HepG2 (cell line): ENCODE data around the gene DOCK1. TPM values are rescaled to one million over a fixed set of nuclear protein-coding genes. Genes with fewer than 3 reads are reported as not detected.

Experiments
- ATAC-seq: fragments of 200-7000 bp; cut with Tn5 transposase; 3 replicates; pipeline ENCODE4 v1.9.1; 2020; ENCODE audit warnings: mild to moderate bottlenecking, moderate library complexity
- BruUV-seq: library from RNA; stranded (reverse); fragments of 400-500 nt; replicated peaks from 2 replicates; lab custom pipeline; 2021; lab: Mats Ljungman, UMichigan
- CTCF ChIA-PET: fragments of 300-600 bp; formaldehyde crosslinking; extraction: SDS; loops from one replicate; lab custom pipeline; 2021; ENCODE audit warnings: low total read pairs, inconsistent platforms, low intra/inter-chr PET ratio; lab: Yijun Ruan, JAX
- POLR2A ChIA-PET: fragments of 350-600 bp; sonication (Branson Sonifier 250); formaldehyde crosslinking; loops from one replicate; lab custom pipeline; 2020; ENCODE audit warnings: antibody characterized with exemption, inconsistent platforms; lab: Yijun Ruan, JAX
- DNase-seq: peaks from one replicate; pipeline ENCODE4 v3.0.0-alpha.2; 2015; ENCODE audit warnings: low spot score
- FAIRE-seq: peaks from 3 replicates; lab custom pipeline; 2011; peaks lifted over from hg19 to GRCh38; lab: Jason Lieb, UNC
- H2AFZ ChIP-seq: one replicate; pipeline ENCODE4 v1.6.1; 2011; ENCODE audit warnings: low read length, inconsistent platforms
- H3K27ac ChIP-seq: fragments of 300-600 bp; 3 replicates; pipeline ENCODE4 v1.8.0; 2011; ENCODE audit warnings: mixed run types, mild to moderate bottlenecking, mixed read lengths, low read length, inconsistent platforms; ENCODE audit not compliant: insufficient read depth; ENCODE audit errors: extremely low read length
- H3K27me3 ChIP-seq, 2 experiments: fragments of 200-600 bp in 1 of 2; 2 replicates in 1 of 2; 3 replicates in 1 of 2; pipeline versions ENCODE4 v1.6.0 to v1.8.0; 2011; ENCODE audit warnings: low read length in 2 of 2, mild to moderate bottlenecking in 2 of 2, moderate library complexity in 2 of 2, inconsistent platforms in 1 of 2; ENCODE audit not compliant: insufficient read depth in 2 of 2, control insufficient read depth in 1 of 2
- H3K36me3 ChIP-seq, 2 experiments: fragments of 200-600 bp in 1 of 2; replicated peaks in 1 of 2; 2 replicates in 1 of 2; 3 replicates in 1 of 2; pipeline versions ENCODE4 v1.5.1 to v1.8.0; 2011; ENCODE audit warnings: low read length in 2 of 2, inconsistent platforms in 1 of 2; ENCODE audit not compliant: insufficient read depth in 2 of 2, control insufficient read depth in 1 of 2
- H3K4me1 ChIP-seq: 2 replicates; pipeline ENCODE4 v1.5.1; 2012; ENCODE audit warnings: low read length, inconsistent platforms; ENCODE audit not compliant: insufficient read depth
- H3K4me2 ChIP-seq: 2 replicates; pipeline ENCODE4 v1.6.0; 2011; ENCODE audit warnings: low read depth, low read length, inconsistent platforms
- H3K4me3 ChIP-seq, 3 experiments: fragments of 200-600 bp in 1 of 3; sonication (generic), shearing (Covaris generic) in 1 of 3; replicated peaks in 1 of 3; 2 replicates each; pipeline ENCODE4 v1.5.1; 2011 to 2016; ENCODE audit warnings: low read length in 3 of 3, inconsistent platforms in 2 of 3, low read depth in 2 of 3, mild to moderate bottlenecking in 2 of 3, control low read depth in 1 of 3, mixed read lengths in 1 of 3; ENCODE audit not compliant: insufficient read depth in 1 of 3
- H3K79me2 ChIP-seq: one replicate; pipeline ENCODE4 v1.6.1; 2011; ENCODE audit warnings: low read length, inconsistent platforms; ENCODE audit not compliant: insufficient read depth
- H3K9ac ChIP-seq: 2 replicates; pipeline ENCODE4 v1.6.0; 2011; ENCODE audit warnings: mild to moderate bottlenecking, low read depth, low read length, inconsistent platforms; ENCODE audit not compliant: insufficient read depth
- H3K9me3 ChIP-seq: 2 replicates; pipeline ENCODE4 v1.5.1; 2012; ENCODE audit warnings: mild to moderate bottlenecking, low read length
- H4K20me1 ChIP-seq: 2 replicates; pipeline ENCODE4 v1.6.0; 2011; ENCODE audit warnings: inconsistent platforms, mild to moderate bottlenecking, low read length, moderate library complexity; ENCODE audit not compliant: insufficient read depth
- CEBPB ChIP-seq: IDR thresholded peaks from 2 replicates; pipeline ENCODE4 v1.6.1; 2011; ENCODE audit warnings: low read depth, low read length, improper control_type of control experiment, borderline replicate concordance
- FOXP1 ChIP-seq, 2 experiments: fragments of 450-650 bp in 1 of 2; IDR thresholded peaks; 2 replicates each; pipeline ENCODE4 v1.6.1; 2017 to 2018; ENCODE audit warnings: antibody characterized with exemption in 1 of 2
- HIVEP1 ChIP-seq: sonication (generic); formaldehyde crosslinking; IDR thresholded peaks from 2 replicates; pipeline ENCODE4 v1.4.0; 2020; ENCODE audit warnings: mild to moderate bottlenecking, missing genetic modification reagents
- LCORL ChIP-seq, 2 experiments: fragments of 450-650 bp in 1 of 2; sonication (generic) in 1 of 2; formaldehyde crosslinking in 1 of 2; IDR thresholded peaks; 2 replicates each; pipeline versions ENCODE4 v1.5.0 to v1.6.1; 2017 to 2020; ENCODE audit warnings: antibody characterized with exemption in 1 of 2, missing genetic modification reagents in 1 of 2
- MIXL1 ChIP-seq: IDR thresholded peaks from 2 replicates; pipeline ENCODE4 v1.6.1; 2016
- PAWR ChIP-seq: sonication (generic); formaldehyde crosslinking; IDR thresholded peaks from 2 replicates; pipeline ENCODE4 v1.4.0; 2020; ENCODE audit warnings: missing genetic modification reagents, mild to moderate bottlenecking, borderline replicate concordance
- PITX1 ChIP-seq: sonication (generic); formaldehyde crosslinking; IDR thresholded peaks from 2 replicates; pipeline ENCODE4 v1.5.1; 2020; ENCODE audit warnings: mild to moderate bottlenecking, missing genetic modification reagents
- POLR2A ChIP-seq, 2 experiments: IDR thresholded peaks; 2 replicates each; pipeline ENCODE4 v1.6.1; 2011; ENCODE audit warnings: low read depth in 2 of 2, low read length in 2 of 2, mild to moderate bottlenecking in 1 of 2, moderate library complexity in 1 of 2; ENCODE audit not compliant: insufficient read depth in 1 of 2
- SOX13 ChIP-seq, 3 experiments: fragments of 450-650 bp in 1 of 3; sonication (generic) in 1 of 3; formaldehyde crosslinking in 1 of 3; IDR thresholded peaks in 2 of 3; conservative IDR thresholded peaks in 1 of 3; 2 replicates each; pipeline versions ENCODE4 v1.5.0 to v1.6.1; 2016 to 2020; ENCODE audit warnings: antibody characterized with exemption in 1 of 3, mild to moderate bottlenecking in 1 of 3, missing compliant biosample characterization in 1 of 3, missing genetic modification reagents in 1 of 3, moderate library complexity in 1 of 3
- SP5 ChIP-seq: IDR thresholded peaks from 2 replicates; pipeline ENCODE4 v1.6.1; 2016; ENCODE audit warnings: low read depth, borderline replicate concordance
- XRCC5 ChIP-seq: fragments of 200-400 bp; formaldehyde crosslinking; optimal IDR thresholded peaks from 2 replicates; pipeline ENCODE3; 2017; ENCODE audit warnings: mild to moderate bottlenecking, low read length
- ZNF234 ChIP-seq: sonication (generic); formaldehyde crosslinking; conservative IDR thresholded peaks from 2 replicates; pipeline ENCODE4 v1.5.1; 2020; ENCODE audit warnings: mild to moderate bottlenecking, missing genetic modification reagents
- ZNF292 ChIP-seq: sonication (generic); formaldehyde crosslinking; IDR thresholded peaks from 2 replicates; pipeline ENCODE4 v1.8.1; 2022; ENCODE audit warnings: mild to moderate bottlenecking, low read depth, missing genetic modification reagents, borderline replicate concordance
- ZNF550 ChIP-seq: sonication (generic); formaldehyde crosslinking; IDR thresholded peaks from 2 replicates; pipeline ENCODE4 v1.4.0; 2020; ENCODE audit warnings: mild to moderate bottlenecking, missing genetic modification reagents, borderline replicate concordance
- WGBS: methylation state at CpG from one replicate; pipeline ENCODE4 v1.1.6; 2017; ENCODE audit warnings: low lambda C conversion rate; 5-methylcytosine and 5-hydroxymethylcytosine counted together
- in situ Hi-C: cut with HindIII; loops from 2 replicates; pipeline ENCODE4 v1.10.0; 2017; ENCODE audit warnings: low pct_unique_long_range_greater_than_20kb; ENCODE audit not compliant: extremely low pct_ligation_motif_present
- intact Hi-C: fragments of 100-400 bp; cut with micrococcal nuclease; formaldehyde crosslinking; loops from one replicate; pipeline ENCODE4 v1.10.0; 2022; ENCODE audit not compliant: unreplicated experiment
- polyA plus RNA-seq, 8 experiments: library from polyadenylated mRNA; depleted of rRNA in 3 of 8; stranded (reverse) in 7 of 8; unstranded in 1 of 8; fragments of >200 nt; fragmentation: Illumina TruSeq in 4 of 8; extraction: Trizol in 4 of 8; gene quantifications; 2 replicates each; pipeline versions ENCODE4 v1.2.1 to v1.2.3, GENCODE V29; 2011 to 2016; ENCODE audit warnings: low read depth in 4 of 8, missing spikeins in 1 of 8, mixed read lengths in 1 of 8; ENCODE audit not compliant: insufficient read depth in 1 of 8
- total RNA-seq, 5 experiments: library from RNA; depleted of rRNA; stranded (reverse); fragments of >200 nt; fragmentation: Illumina TruSeq; extraction: Trizol; gene quantifications; 2 replicates each; pipeline ENCODE4 v1.2.3, GENCODE V29; 2016; ENCODE audit warnings: low read depth in 1 of 5
- TF ChIP-seq, protein P1 (sequence below): sonication (generic); formaldehyde crosslinking; IDR thresholded peaks from 2 replicates; pipeline ENCODE4 v1.5.1; 2020; ENCODE audit warnings: mild to moderate bottlenecking, missing genetic modification reagents, borderline replicate concordance
- TF ChIP-seq, protein P2 (sequence below): IDR thresholded peaks from 2 replicates; pipeline ENCODE4 v1.6.1; 2016; ENCODE audit warnings: missing genetic modification reagents, missing compliant biosample characterization
- TF ChIP-seq, protein P3 (sequence below): IDR thresholded peaks from 2 replicates; pipeline ENCODE4 v1.6.1; 2016; ENCODE audit warnings: mild to moderate bottlenecking

Gene DOCK1
- total and polyA plus RNA-seq, 2 of the 13 experiments (the other 11 are each of a cell fraction or from before 2014, with no cell fraction given), result 8.3 to 25.5 TPM

GRCh38 chr10:127279334-127279774, 374.1 kb downstream of the DOCK1 start:
- Histone ChIP-seq H3K9me3 (no peaks in the 10 kb centered on the region), H2AFZ (no peak overlapping the region), H3K79me2 (no peaks in the 10 kb centered on the region), H3K27ac (peak overlapping the region; percentile 69), H3K36me3 (0 out of 5 replicates have a peak, but pooled peaks cover 0 to 1% of the 10 kb centered on the region in 2 experiments), H3K9ac (peak overlapping the region; percentile 53), H3K27me3 (no peaks in the 10 kb centered on the region), H4K20me1 (no peaks in the 10 kb centered on the region), H3K4me1 (peaks cover 47% of the 10 kb centered on the region), H3K4me3 (0 out of 6 replicates have a peak overlapping the region, but pooled peaks of 1 of the 3 experiments have one; percentile 26), H3K4me2 (peak overlapping the region; percentile 55)
- intact Hi-C loops (loop anchor here (1.0 kb wide), 1 partner anchor 21 kb away; no protein-coding TSS in a partner anchor), in situ Hi-C loops (no loop called here)
- ATAC-seq (peak; percentile 97), DNase-seq (peak; percentile 98), FAIRE-seq (peak; percentile 92)
- BruUV-seq, result no TSS peak
- POLR2A ChIA-PET, result interaction anchor here (0.7 to 3.1 kb wide), 3 partner anchors 17 to 36 kb away, joined by 3 to 68 read pairs (median 8); no protein-coding TSS in a partner anchor
- CTCF ChIA-PET, result no interaction called here
- WGBS, result 0% methylated on average over 5 of the region's 5 CpGs
- TF ChIP-seq ZNF234 (CRISPR knock-in tag) (no peak), XRCC5 (peak; percentile 33), SP5 (CRISPR knock-in tag) (peak; percentile 49; the same call in 1 of the 2 replicates), SOX13 (IDR thresholded peaks at IDR 0.05) (peak; percentile 71), SOX13 (CRISPR knock-in tag; conservative IDR thresholded peaks at IDR 0.05 in 1 of 2, IDR thresholded peaks at IDR 0.05 in 1 of 2) (peak in 1 of 2 experiments; percentile 92; a peak in 2 of 4 replicates), CEBPB (peak; percentile 31; the same call in 1 of the 2 replicates), LCORL (IDR thresholded peaks at IDR 0.05) (no peak), LCORL (CRISPR knock-in tag; IDR thresholded peaks at IDR 0.05) (peak; percentile 76; the same call in 1 of the 2 replicates), MIXL1 (CRISPR knock-in tag) (peak; percentile 63; the same call in 1 of the 2 replicates), PAWR (CRISPR knock-in tag) (no peak), ZNF292 (peak; percentile 21; the same call in 1 of the 2 replicates), HIVEP1 (CRISPR knock-in tag) (no peak), POLR2A (IDR thresholded peaks at IDR 0.05; ENCODE audit: insufficient read depth in 1 of 2, low read depth in 2 of 2, low read length in 2 of 2) (no peak), FOXP1 (IDR thresholded peaks at IDR 0.05) (no peak), FOXP1 (CRISPR knock-in tag; IDR thresholded peaks at IDR 0.05) (peak; percentile 83; the same call in 1 of the 2 replicates), PITX1 (CRISPR knock-in tag) (peak; percentile 52; the same call in 1 of the 2 replicates), ZNF550 (CRISPR knock-in tag) (no peak)
- TF ChIP-seq, protein P1, sequence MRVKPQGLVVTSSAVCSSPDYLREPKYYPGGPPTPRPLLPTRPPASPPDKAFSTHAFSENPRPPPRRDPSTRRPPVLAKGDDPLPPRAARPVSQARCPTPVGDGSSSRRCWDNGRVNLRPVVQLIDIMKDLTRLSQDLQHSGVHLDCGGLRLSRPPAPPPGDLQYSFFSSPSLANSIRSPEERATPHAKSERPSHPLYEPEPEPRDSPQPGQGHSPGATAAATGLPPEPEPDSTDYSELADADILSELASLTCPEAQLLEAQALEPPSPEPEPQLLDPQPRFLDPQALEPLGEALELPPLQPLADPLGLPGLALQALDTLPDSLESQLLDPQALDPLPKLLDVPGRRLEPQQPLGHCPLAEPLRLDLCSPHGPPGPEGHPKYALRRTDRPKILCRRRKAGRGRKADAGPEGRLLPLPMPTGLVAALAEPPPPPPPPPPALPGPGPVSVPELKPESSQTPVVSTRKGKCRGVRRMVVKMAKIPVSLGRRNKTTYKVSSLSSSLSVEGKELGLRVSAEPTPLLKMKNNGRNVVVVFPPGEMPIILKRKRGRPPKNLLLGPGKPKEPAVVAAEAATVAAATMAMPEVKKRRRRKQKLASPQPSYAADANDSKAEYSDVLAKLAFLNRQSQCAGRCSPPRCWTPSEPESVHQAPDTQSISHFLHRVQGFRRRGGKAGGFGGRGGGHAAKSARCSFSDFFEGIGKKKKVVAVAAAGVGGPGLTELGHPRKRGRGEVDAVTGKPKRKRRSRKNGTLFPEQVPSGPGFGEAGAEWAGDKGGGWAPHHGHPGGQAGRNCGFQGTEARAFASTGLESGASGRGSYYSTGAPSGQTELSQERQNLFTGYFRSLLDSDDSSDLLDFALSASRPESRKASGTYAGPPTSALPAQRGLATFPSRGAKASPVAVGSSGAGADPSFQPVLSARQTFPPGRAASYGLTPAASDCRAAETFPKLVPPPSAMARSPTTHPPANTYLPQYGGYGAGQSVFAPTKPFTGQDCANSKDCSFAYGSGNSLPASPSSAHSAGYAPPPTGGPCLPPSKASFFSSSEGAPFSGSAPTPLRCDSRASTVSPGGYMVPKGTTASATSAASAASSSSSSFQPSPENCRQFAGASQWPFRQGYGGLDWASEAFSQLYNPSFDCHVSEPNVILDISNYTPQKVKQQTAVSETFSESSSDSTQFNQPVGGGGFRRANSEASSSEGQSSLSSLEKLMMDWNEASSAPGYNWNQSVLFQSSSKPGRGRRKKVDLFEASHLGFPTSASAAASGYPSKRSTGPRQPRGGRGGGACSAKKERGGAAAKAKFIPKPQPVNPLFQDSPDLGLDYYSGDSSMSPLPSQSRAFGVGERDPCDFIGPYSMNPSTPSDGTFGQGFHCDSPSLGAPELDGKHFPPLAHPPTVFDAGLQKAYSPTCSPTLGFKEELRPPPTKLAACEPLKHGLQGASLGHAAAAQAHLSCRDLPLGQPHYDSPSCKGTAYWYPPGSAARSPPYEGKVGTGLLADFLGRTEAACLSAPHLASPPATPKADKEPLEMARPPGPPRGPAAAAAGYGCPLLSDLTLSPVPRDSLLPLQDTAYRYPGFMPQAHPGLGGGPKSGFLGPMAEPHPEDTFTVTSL (CRISPR knock-in tag), result peak; percentile 93; the same call in 1 of the 2 replicates
- TF ChIP-seq, protein P2, sequence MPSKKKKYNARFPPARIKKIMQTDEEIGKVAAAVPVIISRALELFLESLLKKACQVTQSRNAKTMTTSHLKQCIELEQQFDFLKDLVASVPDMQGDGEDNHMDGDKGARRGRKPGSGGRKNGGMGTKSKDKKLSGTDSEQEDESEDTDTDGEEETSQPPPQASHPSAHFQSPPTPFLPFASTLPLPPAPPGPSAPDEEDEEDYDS (CRISPR knock-in tag), result peak; percentile 62
- TF ChIP-seq, protein P3, sequence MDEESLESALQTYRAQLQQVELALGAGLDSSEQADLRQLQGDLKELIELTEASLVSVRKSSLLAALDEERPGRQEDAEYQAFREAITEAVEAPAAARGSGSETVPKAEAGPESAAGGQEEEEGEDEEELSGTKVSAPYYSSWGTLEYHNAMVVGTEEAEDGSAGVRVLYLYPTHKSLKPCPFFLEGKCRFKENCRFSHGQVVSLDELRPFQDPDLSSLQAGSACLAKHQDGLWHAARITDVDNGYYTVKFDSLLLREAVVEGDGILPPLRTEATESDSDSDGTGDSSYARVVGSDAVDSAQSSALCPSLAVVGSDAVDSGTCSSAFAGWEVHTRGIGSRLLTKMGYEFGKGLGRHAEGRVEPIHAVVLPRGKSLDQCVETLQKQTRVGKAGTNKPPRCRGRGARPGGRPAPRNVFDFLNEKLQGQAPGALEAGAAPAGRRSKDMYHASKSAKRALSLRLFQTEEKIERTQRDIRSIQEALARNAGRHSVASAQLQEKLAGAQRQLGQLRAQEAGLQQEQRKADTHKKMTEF, result peak; percentile 84
